HL-60 (cell line): ENCODE measurements around the gene ARID5B.

Source experiments
- DNase-seq, 2 experiments: peaks; one replicate each; pipeline ENCODE4 v3.0.0-alpha.2; 2010 to 2020; ENCODE audit warnings: low read depth in 1 of 2, low spot score in 1 of 2
- H3K27ac ChIP-seq: fragments of 250-450 bp; sonication (Bioruptor Pico); replicated peaks from 2 replicates; pipeline ENCODE4 v1.5.1; 2020; ENCODE audit warnings: mild to moderate bottlenecking, moderate library complexity
- H3K27me3 ChIP-seq: fragments of 250-450 bp; sonication (Bioruptor Pico); 2 replicates; pipeline ENCODE4 v1.5.1; 2021; ENCODE audit warnings: mild to moderate bottlenecking, moderate library complexity; ENCODE audit not compliant: insufficient read depth, poor library complexity, severe bottlenecking
- H3K4me3 ChIP-seq: replicated peaks from 2 replicates; pipeline ENCODE4 v1.5.1; 2011; ENCODE audit warnings: mild to moderate bottlenecking, control low read depth, low read length; ENCODE audit not compliant: insufficient read depth
- CTCF ChIP-seq: IDR thresholded peaks from one replicate; pipeline ENCODE4 v1.5.1; 2011; ENCODE audit warnings: low read length, control low read depth, inconsistent platforms; ENCODE audit not compliant: insufficient read depth
- GABPA ChIP-seq: IDR thresholded peaks from 2 replicates; pipeline ENCODE4 v1.6.1; 2012; ENCODE audit warnings: low read depth
- POLR2AphosphoS5 ChIP-seq: IDR thresholded peaks from 2 replicates; pipeline ENCODE4 v1.6.1; 2012; ENCODE audit warnings: low read depth
- REST ChIP-seq: IDR thresholded peaks from 2 replicates; pipeline ENCODE4 v1.6.1; 2012; ENCODE audit warnings: low read depth; ENCODE audit not compliant: insufficient replicate concordance
- SPI1 ChIP-seq: IDR thresholded peaks from 2 replicates; pipeline ENCODE4 v1.6.1; 2012; ENCODE audit warnings: low read depth, mild to moderate bottlenecking, borderline replicate concordance

Gene ARID5B

GRCh38 chr10:61964949-61965702 is 63.6 kb downstream of the ARID5B start:
- H3K27ac ChIP-seq = no peak overlapping the region
- no peak for DNase-seq
- TF ChIP-seq POLR2AphosphoS5 (no peak), REST (no peak), CTCF (no peak), GABPA (no peak), SPI1 (no peak)
- H3K4me3 ChIP-seq = no peak overlapping the region
- H3K27me3 ChIP-seq = no peaks in the 10 kb centered on the region

- Histone ChIP-seq H3K27ac (no peak overlapping the region), H3K27me3 (no peaks in the 10 kb centered on the region), H3K4me3 (no peak overlapping the region)
- no peak for DNase-seq
- TF ChIP-seq GABPA = no peak
Measured at GRCh38 chr10:61965703-61966395, 64.3 kb downstream of the ARID5B start.

GRCh38 chr10:61967298-61967697 is 65.8 kb downstream of the ARID5B start:
- no peak for DNase-seq
- H3K4me3 ChIP-seq = no peak overlapping the region
- TF ChIP-seq GABPA = no peak
- no peak for TF ChIP-seq CTCF
- no peak for TF ChIP-seq SPI1
- no peak for TF ChIP-seq REST
- TF ChIP-seq POLR2AphosphoS5 = no peak
- no peaks in the 10 kb centered on the region for H3K27me3 ChIP-seq
- no peak overlapping the region for H3K27ac ChIP-seq

- Histone ChIP-seq H3K4me3 (no peak overlapping the region), H3K27ac (no peak overlapping the region)
- no peak for DNase-seq
Measured at GRCh38 chr10:61970182-61971002, 68.9 kb downstream of the ARID5B start.

More at GRCh38 chr10:61970182-61971002, 68.9 kb downstream of the ARID5B start:
- H3K27me3 ChIP-seq = no peaks in the 10 kb centered on the region
- no peak for TF ChIP-seq GABPA
- TF ChIP-seq SPI1 = no peak
- TF ChIP-seq REST = no peak
